ENCODE data around the gene HNMT. TPM values are rescaled to one million over a fixed set of nuclear protein-coding genes. Genes with fewer than 3 reads are reported as not detected.

Gene HNMT
- total and polyA plus RNA-seq, 2 of the 13 experiments (the other 11 are each of a cell fraction or from before 2014, with no cell fraction given), result 279 to 309 TPM

GRCh38 chr2:137975280-137976271 is 11.3 kb downstream of the HNMT start:
- intact Hi-C loops (cut with micrococcal nuclease; ENCODE audit: unreplicated experiment), result no loop called here
- Histone ChIP-seq H3K36me3 (replicated peaks in 1 of 2; ENCODE audit: control insufficient read depth in 1 of 2, insufficient read depth in 2 of 2, low read length in 2 of 2) (peaks cover 8 to 59% of the 10 kb centered on the region in 2 experiments), H3K9ac (ENCODE audit: insufficient read depth, low read depth, low read length) (peak overlapping the region; percentile 16; the same call in 1 of the 2 replicates), H3K27me3 (ENCODE audit: control insufficient read depth in 1 of 2, insufficient read depth in 2 of 2, low read length in 2 of 2) (no peaks in the 10 kb centered on the region), H3K9me3 (ENCODE audit: low read length) (no peaks in the 10 kb centered on the region), H3K4me2 (ENCODE audit: low read depth, low read length) (peak overlapping the region; percentile 42), H3K4me3 (replicated peaks in 1 of 3; ENCODE audit: insufficient read depth in 1 of 3, low read depth in 2 of 3, low read length in 3 of 3) (peak overlapping the region in 1 of 3 experiments; percentile 1; a peak in 2 of 6 replicates), H3K4me1 (ENCODE audit: insufficient read depth, low read length) (peaks cover 76% of the 10 kb centered on the region), H4K20me1 (ENCODE audit: insufficient read depth, low read length) (peaks cover 30% of the 10 kb centered on the region; the same call in 1 of the 2 replicates), H3K79me2 (ENCODE audit: insufficient read depth, low read length) (peaks cover 83% of the 10 kb centered on the region), H3K27ac (ENCODE audit: extremely low read length, insufficient read depth, low read length) (peak overlapping the region; percentile 71), H2AFZ (ENCODE audit: low read length) (no peak overlapping the region)
- in situ Hi-C loops (cut with HindIII; ENCODE audit: extremely low pct_ligation_motif_present, low pct_unique_long_range_greater_than_20kb), result no loop called here
- FAIRE-seq (peak; percentile 47), ATAC-seq (peak; percentile 89), DNase-seq (ENCODE audit: low spot score) (peak; percentile 73)
- CTCF ChIA-PET (ENCODE audit: low intra/inter-chr PET ratio, low total read pairs), result interaction anchor here (0.9 kb wide), 1 partner anchor 28 kb away, joined by 3 read pairs; no protein-coding TSS in a partner anchor
- POLR2A ChIA-PET, result interaction anchor here (0.7 to 6.2 kb wide), 10 partner anchors 11 to 115 kb away, joined by 3 to 145 read pairs (median 4); partner anchors contain the start of gene HNMT
- BruUV-seq (replicated peaks), result no TSS peak
- 78% methylated on average over 8 of the region's 8 CpGs for WGBS (ENCODE audit: low lambda C conversion rate)
- TF ChIP-seq ZNF556 (CRISPR knock-in tag; IDR thresholded peaks at IDR 0.05; ENCODE audit: borderline replicate concordance), result no peak
- TF ChIP-seq CREB1 (IDR thresholded peaks at IDR 0.05), result no peak
- TF ChIP-seq CREB1 (CRISPR knock-in tag; IDR thresholded peaks at IDR 0.05), result peak; percentile 22
- no peak for TF ChIP-seq GABPA (IDR thresholded peaks at IDR 0.05; ENCODE audit: low read depth, low read length)
- no peak for TF ChIP-seq GABPA (CRISPR knock-in tag; IDR thresholded peaks at IDR 0.05; ENCODE audit: low read depth)
- TF ChIP-seq MEF2D (CRISPR knock-in tag; IDR thresholded peaks at IDR 0.05), result peak; percentile 45; the same call in 1 of the 2 replicates
- peak; percentile 29; the same call in 1 of the 2 replicates for TF ChIP-seq MBD4 (IDR thresholded peaks at IDR 0.05; ENCODE audit: borderline replicate concordance, low read length)
- peak; percentile 95 for TF ChIP-seq ZNF460 (CRISPR knock-in tag; IDR thresholded peaks at IDR 0.05; ENCODE audit: borderline replicate concordance)
- TF ChIP-seq ZMYM3 (CRISPR knock-in tag; IDR thresholded peaks at IDR 0.05), result peak; percentile 71
- TF ChIP-seq ZNF343 (CRISPR knock-in tag; IDR thresholded peaks at IDR 0.05), result no peak
- TF ChIP-seq HOXA9 (CRISPR knock-in tag; IDR thresholded peaks at IDR 0.05; ENCODE audit: borderline replicate concordance), result no peak
- TF ChIP-seq ZHX2 (IDR thresholded peaks at IDR 0.05; ENCODE audit: low read depth), result no peak
- no peak for TF ChIP-seq ZHX2 (CRISPR knock-in tag; IDR thresholded peaks at IDR 0.05; ENCODE audit: borderline replicate concordance)
- peak; percentile 56 for TF ChIP-seq FOXA3 (CRISPR knock-in tag; IDR thresholded peaks at IDR 0.05)
- TF ChIP-seq ZBTB8A (CRISPR knock-in tag; IDR thresholded peaks at IDR 0.05; ENCODE audit: borderline replicate concordance, low read depth), result no peak
- peak; percentile 55; the same call in 1 of the 2 replicates for TF ChIP-seq SALL1 (CRISPR knock-in tag; IDR thresholded peaks at IDR 0.05)
- TF ChIP-seq RXRA (CRISPR knock-in tag; IDR thresholded peaks at IDR 0.05), result 0 out of 2 replicates have a peak, but pooled peaks have one; percentile 19
- TF ChIP-seq ATF1 (CRISPR knock-in tag; IDR thresholded peaks at IDR 0.05), result peak; percentile 9; the same call in 1 of the 2 replicates
- TF ChIP-seq RBFOX2 (IDR thresholded peaks at IDR 0.05; ENCODE audit: low read depth, low read length), result peak; percentile 69
- 0 out of 2 replicates have a peak, but pooled peaks have one; percentile 40 for TF ChIP-seq BRCA1 (CRISPR knock-in tag; IDR thresholded peaks at IDR 0.05)

Data from HepG2 (cell line).